ENCODE data around the gene EIF3L.

DNA sequence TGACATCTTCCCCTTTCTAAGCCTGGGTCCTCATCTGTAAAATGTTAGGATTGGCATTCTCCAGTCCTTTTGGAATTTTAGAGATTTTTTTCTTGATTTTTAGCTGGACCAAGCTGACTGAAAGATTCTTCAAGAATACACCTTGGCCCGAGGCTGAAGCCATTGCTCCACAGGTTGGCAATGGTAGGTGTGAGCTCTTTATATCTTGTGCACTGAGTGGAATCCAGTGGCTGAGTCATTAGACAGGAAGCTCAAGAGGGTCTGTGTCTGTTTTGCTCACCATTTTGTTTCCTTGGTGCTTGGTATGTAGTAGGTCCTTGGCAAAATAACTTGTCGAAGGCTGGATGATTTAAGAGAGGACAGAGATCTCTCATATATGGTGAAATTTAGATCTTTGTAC lies 6.2 kb downstream of the EIF3L start:
- TF ChIP-seq, protein P1, sequence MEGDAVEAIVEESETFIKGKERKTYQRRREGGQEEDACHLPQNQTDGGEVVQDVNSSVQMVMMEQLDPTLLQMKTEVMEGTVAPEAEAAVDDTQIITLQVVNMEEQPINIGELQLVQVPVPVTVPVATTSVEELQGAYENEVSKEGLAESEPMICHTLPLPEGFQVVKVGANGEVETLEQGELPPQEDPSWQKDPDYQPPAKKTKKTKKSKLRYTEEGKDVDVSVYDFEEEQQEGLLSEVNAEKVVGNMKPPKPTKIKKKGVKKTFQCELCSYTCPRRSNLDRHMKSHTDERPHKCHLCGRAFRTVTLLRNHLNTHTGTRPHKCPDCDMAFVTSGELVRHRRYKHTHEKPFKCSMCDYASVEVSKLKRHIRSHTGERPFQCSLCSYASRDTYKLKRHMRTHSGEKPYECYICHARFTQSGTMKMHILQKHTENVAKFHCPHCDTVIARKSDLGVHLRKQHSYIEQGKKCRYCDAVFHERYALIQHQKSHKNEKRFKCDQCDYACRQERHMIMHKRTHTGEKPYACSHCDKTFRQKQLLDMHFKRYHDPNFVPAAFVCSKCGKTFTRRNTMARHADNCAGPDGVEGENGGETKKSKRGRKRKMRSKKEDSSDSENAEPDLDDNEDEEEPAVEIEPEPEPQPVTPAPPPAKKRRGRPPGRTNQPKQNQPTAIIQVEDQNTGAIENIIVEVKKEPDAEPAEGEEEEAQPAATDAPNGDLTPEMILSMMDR (IDR thresholded peaks at IDR 0.05), result no peak
- TF ChIP-seq EZH2 (IDR thresholded peaks at IDR 0.05), result no peak
- no peak for TF ChIP-seq EZH2phosphoT487 (IDR thresholded peaks at IDR 0.05)
